ENCODE data around the gene HBE1.
"Not testable (repeated sequence)": the region's sequence is repeated elsewhere in the genome, so short reads cannot be mapped to it uniquely, and the experiment has no call there.

Gene HBE1

DNA sequence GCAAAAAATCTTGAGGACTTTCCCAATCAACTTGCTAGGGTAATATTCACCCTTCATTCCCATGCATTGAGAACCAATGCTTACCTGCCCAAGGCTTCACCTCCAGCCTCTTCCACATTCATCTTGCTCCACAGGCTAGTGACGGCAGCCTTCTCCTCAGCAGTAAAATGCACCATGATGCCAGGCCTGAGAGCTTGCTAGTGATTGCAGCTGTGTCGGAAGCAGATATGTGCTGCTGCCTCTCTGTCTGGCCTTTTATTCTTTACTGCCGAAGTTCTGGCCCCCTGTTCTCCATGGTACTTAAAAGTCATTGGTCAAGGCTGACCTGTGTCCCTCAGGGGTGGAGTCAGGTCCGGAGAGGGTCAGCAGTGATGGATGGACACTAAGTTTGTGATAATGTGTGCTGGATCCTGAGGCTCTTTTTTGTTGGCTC is at the start of gene HBE1:
HBE1 (minus strand) TSS at position 231 of the 433 bp plus-strand sequence; CDS start at position 176, 55 bp downstream.
- Mint-ChIP-seq H3K27me3 (peaks cover 6% of the 10 kb centered on the region), H3K27ac (no peak within 1 kb of the TSS), H3K9me3 (no peaks in the 10 kb centered on the region), H3K36me3 (no peaks in the 10 kb centered on the region), H3K4me3 (no peak within 1 kb of the TSS), H3K4me1 (no peaks in the 10 kb centered on the region)
- ATAC-seq (ENCODE audit: low read depth) = no peak
- no peak for DNase-seq (ENCODE audit: low spot score in 2 of 2)

GRCh38 chr11:5317292-5317691 is 47.5 kb upstream of the HBE1 start:
- no peaks in the 10 kb centered on the region for H3K4me1 Mint-ChIP-seq
- no peaks in the 10 kb centered on the region for H3K27me3 Mint-ChIP-seq
- H3K36me3 Mint-ChIP-seq = no peaks in the 10 kb centered on the region
- no peak for ATAC-seq (ENCODE audit: low read depth)
- no peak overlapping the region for H3K27ac Mint-ChIP-seq
- peaks cover 2% of the 10 kb centered on the region for H3K9me3 Mint-ChIP-seq
- H3K4me3 Mint-ChIP-seq = no peak overlapping the region
- no peak for DNase-seq (ENCODE audit: low spot score in 2 of 2)

DNA sequence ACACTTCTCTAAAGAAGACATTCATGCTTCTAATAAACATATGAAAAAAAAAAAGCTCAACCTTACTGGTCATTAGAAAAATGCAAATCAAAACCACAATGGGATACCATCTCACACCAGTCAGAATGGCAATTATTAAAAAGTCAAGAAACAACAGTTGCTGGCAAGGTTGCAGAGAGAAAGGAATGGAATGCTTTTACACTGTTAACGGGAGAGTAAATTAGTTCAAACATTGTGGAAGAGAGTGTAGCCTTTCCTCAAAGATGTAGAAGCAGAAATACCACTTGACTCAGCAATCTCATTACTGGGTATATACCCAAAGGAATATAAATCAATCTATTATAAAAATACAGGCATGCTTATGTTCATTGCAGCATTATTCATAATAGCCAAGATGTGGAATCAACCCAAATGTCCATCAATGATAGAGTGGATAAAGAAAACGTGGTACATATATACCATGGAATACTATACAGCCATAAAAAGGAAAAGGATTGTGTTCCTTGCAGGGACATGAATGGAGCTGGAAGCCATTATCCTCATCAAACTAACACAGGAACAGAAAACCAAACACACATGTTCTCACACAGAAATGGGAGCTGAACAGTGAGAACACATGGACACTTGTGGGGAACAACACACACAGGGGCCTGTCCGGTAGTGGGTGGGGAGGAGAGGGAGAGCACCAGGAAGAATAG is 43.7 kb upstream of the HBE1 start:
- not testable (repeated sequence) for H3K27ac Mint-ChIP-seq, H3K9me3 Mint-ChIP-seq

DNA sequence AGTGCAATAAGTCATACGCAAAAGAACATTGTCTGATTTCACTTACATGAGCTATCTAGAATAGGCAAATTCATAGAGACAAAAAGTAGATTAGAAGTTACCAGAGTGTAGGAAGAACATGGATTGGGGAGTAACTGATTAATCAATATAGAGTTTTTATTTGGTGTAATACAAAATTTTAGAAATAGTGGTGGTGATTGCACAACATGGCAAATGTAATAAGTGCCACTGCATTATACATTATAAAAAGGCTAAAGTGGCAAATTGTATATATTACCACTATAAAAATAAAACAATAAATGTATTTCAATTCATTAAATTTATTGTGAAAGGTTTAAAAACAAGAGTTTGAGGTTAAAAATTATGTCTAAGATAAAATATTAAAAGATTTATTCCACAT is 40.7 kb upstream of the HBE1 start:
- no peaks in the 10 kb centered on the region for H3K4me1 Mint-ChIP-seq
- no peaks in the 10 kb centered on the region for H3K36me3 Mint-ChIP-seq

More for the DNA sequence above, 43.7 kb upstream of the HBE1 start:
- not testable (repeated sequence) for H3K4me3 Mint-ChIP-seq; ATAC-seq (ENCODE audit: low read depth); H3K4me1 Mint-ChIP-seq; H3K36me3 Mint-ChIP-seq; DNase-seq (ENCODE audit: low spot score in 2 of 2); H3K27me3 Mint-ChIP-seq

GRCh38 chr11:5307256-5308019 is 37.7 kb upstream of the HBE1 start:
- Mint-ChIP-seq H3K4me1 (no peaks in the 10 kb centered on the region), H3K27ac (no peak overlapping the region), H3K9me3 (no peaks in the 10 kb centered on the region), H3K27me3 (peaks cover 4% of the 10 kb centered on the region), H3K36me3 (no peaks in the 10 kb centered on the region), H3K4me3 (no peak overlapping the region)
- DNase-seq (ENCODE audit: low spot score in 2 of 2) (no peak), ATAC-seq (ENCODE audit: low read depth) (no peak)

More for the DNA sequence above, 40.7 kb upstream of the HBE1 start:
- Mint-ChIP-seq H3K27me3 (peaks cover 4% of the 10 kb centered on the region), H3K4me3 (no peak overlapping the region), H3K9me3 (peaks cover 2% of the 10 kb centered on the region), H3K27ac (no peak overlapping the region)
- no peak for DNase-seq (ENCODE audit: low spot score in 2 of 2)
- ATAC-seq (ENCODE audit: low read depth) = no peak

GRCh38 chr11:5304046-5304445 is 34.3 kb upstream of the HBE1 start:
- Mint-ChIP-seq H3K27ac (no peak overlapping the region), H3K9me3 (no peaks in the 10 kb centered on the region), H3K36me3 (no peaks in the 10 kb centered on the region), H3K4me3 (no peak overlapping the region), H3K27me3 (peaks cover 1% of the 10 kb centered on the region), H3K4me1 (no peaks in the 10 kb centered on the region)
- ATAC-seq (ENCODE audit: low read depth) (no peak), DNase-seq (ENCODE audit: low spot score in 2 of 2) (no peak)

GRCh38 chr11:5303626-5304025 is 33.9 kb upstream of the HBE1 start:
- peaks cover 1% of the 10 kb centered on the region for H3K27me3 Mint-ChIP-seq
- DNase-seq (ENCODE audit: low spot score in 2 of 2) (no peak), ATAC-seq (ENCODE audit: low read depth) (no peak)
- no peaks in the 10 kb centered on the region for H3K9me3 Mint-ChIP-seq
- H3K4me3 Mint-ChIP-seq = no peak overlapping the region
- H3K36me3 Mint-ChIP-seq = no peaks in the 10 kb centered on the region
- no peak overlapping the region for H3K27ac Mint-ChIP-seq
- no peaks in the 10 kb centered on the region for H3K4me1 Mint-ChIP-seq

DNA sequence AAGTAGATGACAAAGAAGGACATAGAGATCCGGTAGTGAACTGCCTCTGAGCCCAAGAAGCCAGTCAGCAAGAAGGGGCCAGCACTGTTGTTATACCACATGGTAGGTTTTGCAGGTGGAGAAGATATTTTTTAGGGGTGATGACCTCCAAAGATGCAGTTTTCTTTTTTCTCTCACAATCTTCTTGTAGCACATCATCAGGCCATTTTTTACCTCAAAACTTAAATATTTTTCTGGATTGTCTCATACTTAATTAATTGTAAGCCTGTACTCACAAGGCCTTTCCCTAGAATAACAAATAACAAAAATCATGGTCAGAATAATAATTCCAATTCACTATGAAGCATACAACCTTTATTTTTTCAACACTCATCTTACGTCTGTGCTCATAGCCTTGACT is 32.1 kb upstream of the HBE1 start, which contains the start of gene OR51B4:
OR51B4 (minus strand) TSS at position 101 of the 400 bp plus-strand sequence; CDS start at position 101, 0 bp downstream.
- no peak within 1 kb of the TSS for H3K27ac Mint-ChIP-seq
- H3K36me3 Mint-ChIP-seq = no peaks in the 10 kb centered on the region
- H3K9me3 Mint-ChIP-seq = no peaks in the 10 kb centered on the region
- DNase-seq (ENCODE audit: low spot score in 2 of 2) (no peak), ATAC-seq (ENCODE audit: low read depth) (no peak)
- H3K4me3 Mint-ChIP-seq = no peak within 1 kb of the TSS
- no peaks in the 10 kb centered on the region for H3K4me1 Mint-ChIP-seq
- peaks cover 4% of the 10 kb centered on the region for H3K27me3 Mint-ChIP-seq

DNA sequence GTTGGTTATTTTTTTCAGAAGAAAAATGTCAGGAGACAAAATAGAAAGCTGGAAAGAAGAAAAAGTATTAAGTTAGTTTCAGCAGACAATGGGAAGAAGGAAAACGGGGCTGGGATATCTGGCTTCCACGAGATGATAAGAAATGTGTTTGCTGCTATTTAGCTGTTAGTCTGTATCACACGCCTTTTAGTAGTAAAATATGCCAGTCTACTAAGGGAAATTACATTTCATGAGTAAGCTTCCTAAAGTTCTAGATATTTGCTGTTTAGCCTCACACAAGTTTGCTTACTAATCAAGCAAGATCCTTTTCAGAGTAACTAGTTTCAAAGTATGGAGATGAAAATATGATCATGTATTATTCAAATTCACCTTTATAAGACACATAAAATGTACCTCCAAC is 30.5 kb upstream of the HBE1 start:
- H3K9me3 Mint-ChIP-seq = no peaks in the 10 kb centered on the region
- ATAC-seq (ENCODE audit: low read depth) = no peak
- H3K36me3 Mint-ChIP-seq = no peaks in the 10 kb centered on the region
- H3K4me1 Mint-ChIP-seq = no peaks in the 10 kb centered on the region
- H3K27me3 Mint-ChIP-seq = peaks cover 6% of the 10 kb centered on the region
- H3K27ac Mint-ChIP-seq = no peak overlapping the region
- no peak overlapping the region for H3K4me3 Mint-ChIP-seq
- DNase-seq (ENCODE audit: low spot score in 2 of 2) = no peak

DNA sequence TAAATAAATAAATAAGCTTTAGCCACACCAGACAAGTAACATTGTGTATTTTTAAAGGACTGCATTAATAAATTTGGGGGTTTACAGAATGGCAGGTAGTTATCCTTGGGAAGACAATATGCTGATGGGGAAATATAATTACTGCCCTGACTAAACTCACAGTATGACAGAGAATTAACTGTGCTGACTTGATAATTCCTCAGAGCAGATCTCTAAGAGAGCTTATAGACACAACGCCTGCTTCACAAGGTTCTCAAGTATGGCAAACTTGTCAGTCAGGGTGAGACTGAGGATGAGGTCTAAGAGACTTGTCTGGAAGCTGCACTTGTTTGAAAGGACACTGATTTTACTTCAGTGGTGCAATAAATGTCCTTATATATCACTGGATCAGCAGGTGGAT is 28.7 kb upstream of the HBE1 start:
- no peak for DNase-seq (ENCODE audit: low spot score in 2 of 2)
- Mint-ChIP-seq H3K27me3 (peaks cover 6% of the 10 kb centered on the region), H3K36me3 (no peaks in the 10 kb centered on the region), H3K4me1 (no peaks in the 10 kb centered on the region), H3K9me3 (no peaks in the 10 kb centered on the region), H3K27ac (no peak overlapping the region), H3K4me3 (no peak overlapping the region)
- ATAC-seq (ENCODE audit: low read depth) = no peak

GRCh38 chr11:5297721-5298323 is 28.1 kb upstream of the HBE1 start:
- no peaks in the 10 kb centered on the region for H3K4me1 Mint-ChIP-seq
- no peak overlapping the region for H3K4me3 Mint-ChIP-seq
- ATAC-seq (ENCODE audit: low read depth) (no peak), DNase-seq (ENCODE audit: low spot score in 2 of 2) (no peak)
- no peaks in the 10 kb centered on the region for H3K9me3 Mint-ChIP-seq
- no peak overlapping the region for H3K27ac Mint-ChIP-seq
- no peaks in the 10 kb centered on the region for H3K36me3 Mint-ChIP-seq
- peaks cover 6% of the 10 kb centered on the region for H3K27me3 Mint-ChIP-seq

DNA sequence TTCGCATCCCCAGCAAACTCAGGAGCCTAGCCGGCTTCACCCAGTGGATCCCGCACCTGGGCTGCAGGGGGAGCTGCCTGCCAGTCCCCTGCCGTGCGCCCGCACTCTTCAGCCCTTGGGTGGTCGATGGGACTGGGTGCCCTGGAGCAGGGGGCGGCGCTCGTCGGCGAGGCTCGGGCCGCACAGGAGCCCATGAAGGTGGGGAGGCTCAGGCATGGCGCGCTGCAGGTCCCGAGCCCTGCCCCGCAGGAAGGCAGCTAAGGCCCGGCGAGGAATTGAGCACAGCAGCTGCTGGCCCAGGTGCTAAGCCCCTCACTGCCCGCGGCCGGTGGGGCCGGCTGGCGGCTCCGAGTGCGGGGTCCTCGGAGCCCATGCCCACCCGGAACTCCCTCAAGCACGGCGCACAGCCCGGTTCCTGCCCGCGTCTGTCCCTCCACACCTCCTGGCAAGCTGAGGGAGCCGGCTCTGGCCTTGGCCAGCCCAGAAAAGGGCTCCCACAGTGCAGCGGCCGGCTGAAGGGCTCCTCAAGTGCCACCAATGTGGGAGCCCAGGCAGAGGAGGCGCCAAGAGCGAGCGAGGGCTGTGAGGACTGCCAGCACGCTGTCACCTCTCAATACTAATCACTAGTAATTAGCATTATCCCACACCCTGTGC is 24.7 kb upstream of the HBE1 start:
- not testable (repeated sequence) for H3K27me3 Mint-ChIP-seq; H3K36me3 Mint-ChIP-seq; H3K27ac Mint-ChIP-seq; H3K4me1 Mint-ChIP-seq; DNase-seq (ENCODE audit: low spot score in 2 of 2); H3K4me3 Mint-ChIP-seq; ATAC-seq (ENCODE audit: low read depth); H3K9me3 Mint-ChIP-seq

DNA sequence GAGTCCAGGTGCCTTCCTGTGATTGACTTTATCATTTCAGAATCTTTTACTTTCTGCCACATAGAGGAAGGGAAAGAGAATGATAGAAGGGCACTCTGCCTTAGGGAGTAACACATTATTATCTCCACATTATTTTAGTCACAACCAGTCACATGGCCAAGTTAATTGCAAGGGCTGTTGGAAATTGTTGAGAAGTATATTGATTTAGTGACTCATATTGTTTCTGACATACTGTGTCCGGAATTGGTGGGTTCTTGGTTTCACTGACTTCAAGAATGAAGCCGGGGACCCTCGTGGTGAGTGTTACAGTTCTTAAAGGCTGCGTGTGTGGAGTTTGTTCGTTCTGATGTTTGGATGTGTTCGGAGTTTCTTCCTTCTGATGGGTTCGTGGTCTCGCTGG is 23.3 kb upstream of the HBE1 start:
- DNase-seq (ENCODE audit: low spot score in 2 of 2) = no peak
- no peak overlapping the region for H3K4me3 Mint-ChIP-seq
- H3K36me3 Mint-ChIP-seq = no peaks in the 10 kb centered on the region
- no peaks in the 10 kb centered on the region for H3K9me3 Mint-ChIP-seq
- H3K27me3 Mint-ChIP-seq = peaks cover 6% of the 10 kb centered on the region
- H3K27ac Mint-ChIP-seq = no peak overlapping the region
- ATAC-seq (ENCODE audit: low read depth) = no peak
- no peaks in the 10 kb centered on the region for H3K4me1 Mint-ChIP-seq

Measured in memory B cell (primary cell).